Effector memory CD4-positive, alpha-beta T cell (primary cell): ENCODE data around the gene ZCCHC4.
"Not testable (repeated sequence)": the region's sequence is repeated elsewhere in the genome, so short reads cannot be mapped to it uniquely, and the experiment has no call there.

ENCODE experiments used
- DNase-seq, 3 donors: peaks; one replicate each; pipeline ENCODE4 v3.0.0-alpha.2; 2020
- H3K27ac ChIP-seq: 2 replicates; pipeline ENCODE4 v1.7.0; 2013; ENCODE audit warnings: mild to moderate bottlenecking, low read length, moderate library complexity; ENCODE audit not compliant: insufficient read depth, poor library complexity, severe bottlenecking
- H3K27me3 ChIP-seq: replicated peaks from 2 replicates; pipeline ENCODE4 v1.7.0; 2013; ENCODE audit warnings: mild to moderate bottlenecking, low read length; ENCODE audit not compliant: insufficient read depth, control insufficient read depth, poor library complexity, severe bottlenecking
- H3K36me3 ChIP-seq: 2 replicates; pipeline ENCODE4 v1.7.0; 2013; ENCODE audit warnings: mild to moderate bottlenecking, low read length, moderate library complexity; ENCODE audit not compliant: control insufficient read depth, insufficient read depth
- H3K4me1 ChIP-seq: 2 replicates; pipeline ENCODE4 v1.7.0; 2013; ENCODE audit warnings: low read length, mild to moderate bottlenecking; ENCODE audit not compliant: control insufficient read depth, insufficient read depth, poor library complexity, severe bottlenecking
- H3K4me3 ChIP-seq: 2 replicates; pipeline ENCODE4 v1.7.0; 2013; ENCODE audit warnings: low read length, low read depth, mild to moderate bottlenecking; ENCODE audit not compliant: insufficient read depth, poor library complexity, severe bottlenecking
- H3K9me3 ChIP-seq: 2 replicates; pipeline ENCODE4 v1.7.0; 2013; ENCODE audit warnings: mild to moderate bottlenecking, low read length, moderate library complexity; ENCODE audit not compliant: control insufficient read depth

ZCCHC4 gene

DNA sequence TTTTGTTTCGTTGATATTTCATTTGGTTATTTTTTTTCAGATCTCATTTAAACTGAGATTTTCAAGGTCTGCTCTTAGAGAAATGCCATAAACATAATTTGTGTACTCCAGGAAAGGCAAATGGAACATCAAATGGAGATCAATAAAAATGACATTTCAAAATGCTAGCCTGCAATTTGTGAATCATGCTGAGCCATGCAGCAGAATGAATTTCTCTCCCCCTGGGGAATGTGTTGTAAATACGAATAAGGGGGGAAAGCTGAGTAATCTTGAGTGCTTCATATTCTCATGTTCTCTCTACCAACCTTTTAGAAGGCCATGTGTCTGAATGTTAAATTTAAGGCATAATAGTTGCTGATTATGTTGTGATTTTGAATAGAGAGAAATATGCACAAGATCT, 7.8 kb downstream of the ZCCHC4 start:
- Histone ChIP-seq H3K4me3 (no peak overlapping the region), H3K36me3 (peaks cover 15% of the 10 kb centered on the region), H3K4me1 (no peaks in the 10 kb centered on the region), H3K27ac (no peak overlapping the region), H3K27me3 (no peaks in the 10 kb centered on the region), H3K9me3 (no peaks in the 10 kb centered on the region)
- no peak for DNase-seq

DNA sequence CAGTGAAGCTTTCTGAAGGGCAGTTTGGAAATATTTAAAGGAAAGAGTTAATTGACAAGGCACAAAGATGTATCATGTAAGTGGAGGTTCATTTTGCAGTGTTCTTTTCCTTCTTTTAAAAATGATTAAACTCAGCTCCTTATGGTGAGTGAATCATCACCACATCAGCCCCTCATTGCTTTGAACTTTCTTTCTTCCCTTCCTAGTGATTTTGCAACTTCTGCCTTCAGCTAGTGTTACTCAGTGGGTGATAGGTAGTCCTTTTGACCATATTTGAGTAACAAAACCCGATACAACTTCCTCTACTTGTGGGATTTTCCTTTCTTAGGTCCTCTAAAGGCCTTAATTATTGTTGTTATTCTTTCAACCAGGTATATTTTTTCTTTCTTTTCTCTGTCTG, 8.2 kb downstream of the ZCCHC4 start:
- H3K4me1 ChIP-seq, result no peaks in the 10 kb centered on the region
- H3K4me3 ChIP-seq, result no peak overlapping the region
- no peak overlapping the region for H3K27ac ChIP-seq
- peaks cover 14% of the 10 kb centered on the region for H3K36me3 ChIP-seq
- no peaks in the 10 kb centered on the region for H3K9me3 ChIP-seq
- DNase-seq, result no peak
- H3K27me3 ChIP-seq, result no peaks in the 10 kb centered on the region

DNA sequence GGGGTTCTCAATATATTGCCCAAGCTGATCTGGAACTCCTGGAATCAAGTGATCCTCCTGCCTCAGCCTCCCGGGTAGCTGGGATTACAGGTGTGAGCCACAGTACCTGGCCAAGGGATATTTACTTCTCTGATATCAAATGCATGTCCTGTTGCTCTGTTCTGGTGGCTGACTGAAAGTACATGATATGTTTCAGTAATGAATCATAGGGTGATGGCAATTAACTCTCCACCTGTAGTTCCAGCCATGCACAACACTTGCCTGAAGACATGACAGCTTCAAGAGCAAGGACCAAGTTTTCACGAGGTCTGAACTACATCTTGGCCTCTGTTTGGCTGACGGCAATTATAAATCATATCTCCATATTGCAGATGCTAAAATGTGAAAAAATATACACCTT, 9.1 kb downstream of the ZCCHC4 start:
- Histone ChIP-seq H3K27me3 (no peaks in the 10 kb centered on the region), H3K9me3 (no peaks in the 10 kb centered on the region), H3K36me3 (peaks cover 7% of the 10 kb centered on the region), H3K4me3 (no peak overlapping the region), H3K27ac (no peak overlapping the region), H3K4me1 (no peaks in the 10 kb centered on the region)
- no peak for DNase-seq

DNA sequence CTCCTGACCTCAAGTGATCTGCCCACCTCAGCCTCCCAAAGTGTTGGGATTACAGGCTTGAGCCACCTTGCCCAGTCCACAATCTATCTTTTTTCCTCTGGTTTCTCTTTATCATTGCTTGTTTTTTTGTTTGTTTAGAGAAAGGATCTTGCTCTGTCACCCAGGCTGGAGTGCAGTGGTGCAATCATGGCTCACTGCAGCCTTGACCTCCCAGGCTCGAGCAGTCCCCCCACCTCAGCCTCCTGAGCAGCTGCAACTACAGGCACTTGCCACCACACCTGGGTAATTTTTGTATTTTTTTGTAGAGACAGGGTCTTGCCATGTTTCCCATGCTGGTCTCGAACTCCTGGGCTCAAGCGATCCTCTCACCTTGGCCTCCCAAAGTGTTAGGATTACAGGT, 15.9 kb downstream of the ZCCHC4 start:
- not testable (repeated sequence) for H3K27ac ChIP-seq, DNase-seq, H3K27me3 ChIP-seq

DNA sequence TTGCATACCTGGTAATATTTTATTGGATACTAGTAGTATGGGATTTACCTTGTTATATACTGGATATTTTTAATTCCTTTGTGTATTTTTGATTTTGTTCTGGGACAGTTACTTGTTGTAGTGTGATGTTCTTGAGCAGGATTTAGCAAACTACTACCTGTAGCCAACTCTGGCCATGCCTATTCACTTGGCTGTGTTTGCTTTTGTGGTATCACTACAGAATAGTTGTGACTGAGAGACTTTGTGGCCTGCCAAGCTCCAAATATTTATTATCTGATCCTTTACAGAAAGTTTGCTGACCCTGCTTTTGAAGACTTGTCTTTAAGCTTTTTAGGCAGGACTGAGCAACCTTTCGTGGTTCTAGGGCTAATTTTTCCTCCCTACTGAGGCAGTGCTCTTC, 17.8 kb downstream of the ZCCHC4 start:
- H3K27ac ChIP-seq, result no peak overlapping the region

More for the DNA sequence above, 15.9 kb downstream of the ZCCHC4 start:
- H3K9me3 ChIP-seq, H3K4me1 ChIP-seq, H3K36me3 ChIP-seq, H3K4me3 ChIP-seq: not testable (repeated sequence)

DNA sequence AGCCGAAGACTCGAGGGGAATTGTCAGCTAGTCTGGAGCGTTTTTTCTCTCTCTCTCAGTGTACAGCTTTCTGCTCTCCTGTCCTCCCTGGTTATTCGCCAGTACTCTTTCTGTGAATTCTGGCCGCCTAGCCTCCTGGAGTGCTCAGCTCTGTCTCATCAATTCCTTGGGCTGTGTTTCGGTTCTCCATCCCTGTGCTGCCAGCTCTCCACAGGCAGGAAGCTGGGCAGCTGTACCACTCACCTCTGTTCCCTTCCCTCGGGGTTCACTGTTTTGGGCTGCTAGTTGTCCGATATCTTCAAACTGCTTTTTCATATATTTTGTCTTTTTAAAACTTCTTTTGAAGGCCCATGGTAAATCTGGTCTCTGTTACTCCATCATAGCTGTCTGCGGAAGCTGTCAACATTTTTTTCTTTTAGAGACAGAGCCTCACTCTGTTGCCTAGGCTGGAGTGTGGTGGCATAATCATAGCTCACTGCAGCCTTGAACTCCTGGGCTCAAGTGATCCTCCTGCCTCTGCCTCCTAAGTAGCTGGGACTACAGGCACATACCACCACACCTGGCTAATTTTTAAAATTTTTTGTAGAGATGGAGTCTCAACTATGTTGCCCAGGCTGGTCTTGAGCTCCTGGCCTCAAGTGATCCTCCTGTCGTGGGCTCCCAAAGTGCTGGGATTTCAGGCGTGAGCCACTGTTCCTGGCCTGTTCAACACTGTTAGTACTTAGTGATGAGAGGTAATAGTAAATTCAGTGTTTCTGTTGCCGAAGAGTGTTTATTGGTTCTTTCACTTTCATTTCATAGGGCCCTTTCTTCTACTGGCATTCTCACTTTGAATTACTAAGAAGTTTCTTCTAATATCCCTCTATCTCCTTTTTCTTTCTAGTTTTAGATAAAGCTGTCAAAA, 18.6 kb downstream of the ZCCHC4 start:
- no peaks in the 10 kb centered on the region for H3K36me3 ChIP-seq
- H3K4me3 ChIP-seq, result peak overlapping the region; percentile 53
- H3K9me3 ChIP-seq, result no peaks in the 10 kb centered on the region
- peaks cover 4% of the 10 kb centered on the region for H3K4me1 ChIP-seq
- no peak for DNase-seq
- H3K27ac ChIP-seq, result peak overlapping the region; percentile 29
- H3K27me3 ChIP-seq, result no peaks in the 10 kb centered on the region

More for the DNA sequence above, 17.8 kb downstream of the ZCCHC4 start:
- Histone ChIP-seq H3K27me3 (no peaks in the 10 kb centered on the region), H3K9me3 (no peaks in the 10 kb centered on the region), H3K4me1 (peaks cover 4% of the 10 kb centered on the region), H3K36me3 (no peaks in the 10 kb centered on the region), H3K4me3 (no peak overlapping the region)
- no peak for DNase-seq

DNA sequence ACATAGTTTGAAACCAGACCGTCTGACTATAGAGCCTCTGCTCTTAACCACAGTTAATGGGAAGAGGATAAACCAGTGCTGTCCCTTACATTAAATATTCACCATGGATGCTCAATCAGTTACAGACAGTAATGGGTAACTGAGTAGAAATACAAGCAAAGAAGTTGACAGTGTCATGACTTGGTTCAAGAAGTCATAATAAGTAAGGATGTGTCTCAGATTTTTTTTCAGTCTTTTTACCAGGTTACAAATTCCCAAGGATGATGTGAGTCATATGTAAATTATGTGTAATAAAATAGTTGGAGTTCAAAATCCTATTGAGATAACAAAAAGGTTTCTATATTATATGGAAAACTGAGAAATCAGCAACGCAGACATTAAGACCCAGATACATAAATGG, 31.1 kb downstream of the ZCCHC4 start:
- H3K4me1 ChIP-seq, result no peaks in the 10 kb centered on the region
- no peak for DNase-seq
- no peak overlapping the region for H3K27ac ChIP-seq
- H3K36me3 ChIP-seq, result peaks cover 12% of the 10 kb centered on the region
- no peak overlapping the region for H3K4me3 ChIP-seq
- H3K9me3 ChIP-seq, result no peaks in the 10 kb centered on the region
- H3K27me3 ChIP-seq, result no peaks in the 10 kb centered on the region

DNA sequence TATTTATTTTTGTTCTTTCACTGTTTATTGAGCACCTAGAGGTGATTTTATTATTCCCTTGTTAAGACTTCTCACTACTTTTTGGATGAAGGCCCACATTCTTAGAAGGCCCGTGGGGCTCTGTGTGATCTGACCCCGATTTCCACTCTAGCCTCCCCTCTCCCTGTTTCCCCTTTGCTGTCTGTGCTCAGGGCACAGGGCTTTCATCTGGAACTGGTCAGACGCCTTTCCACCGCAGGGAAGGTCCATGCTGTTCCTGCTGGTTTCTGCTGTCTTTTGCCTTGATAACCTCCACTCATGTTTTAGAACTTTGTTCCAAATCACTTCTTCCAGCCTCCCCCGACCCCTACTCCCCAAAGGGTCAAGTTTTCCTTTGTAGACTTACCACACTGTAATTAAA, 33.2 kb downstream of the ZCCHC4 start:
- H3K4me1 ChIP-seq, result no peaks in the 10 kb centered on the region
- H3K27me3 ChIP-seq, result no peaks in the 10 kb centered on the region
- no peak overlapping the region for H3K4me3 ChIP-seq
- H3K27ac ChIP-seq, result no peak overlapping the region
- H3K9me3 ChIP-seq, result no peaks in the 10 kb centered on the region
- DNase-seq, result no peak
- H3K36me3 ChIP-seq, result peaks cover 7% of the 10 kb centered on the region

DNA sequence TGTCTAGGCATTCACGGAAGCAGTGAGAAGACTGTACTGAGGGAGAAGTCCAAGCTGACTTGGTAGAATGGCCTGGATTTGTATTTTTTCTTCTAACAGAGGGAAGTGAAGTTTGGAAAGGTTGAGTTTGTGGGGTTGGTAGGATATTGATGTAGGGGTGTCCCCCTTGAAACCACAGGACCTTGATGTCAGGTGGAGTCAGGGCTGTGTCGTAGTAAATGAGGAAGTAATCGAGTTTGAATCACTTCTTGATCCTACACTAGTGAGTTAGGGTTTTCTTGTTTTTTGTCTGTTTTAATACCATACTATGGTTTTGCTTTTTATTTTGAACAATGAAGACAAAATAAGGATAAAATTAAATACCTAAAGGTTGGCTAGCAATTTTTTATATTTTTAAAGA, 34.3 kb downstream of the ZCCHC4 start:
- Histone ChIP-seq H3K9me3 (no peaks in the 10 kb centered on the region), H3K4me1 (no peaks in the 10 kb centered on the region), H3K4me3 (no peak overlapping the region), H3K27me3 (no peaks in the 10 kb centered on the region), H3K36me3 (no peaks in the 10 kb centered on the region), H3K27ac (no peak overlapping the region)
- no peak for DNase-seq

DNA sequence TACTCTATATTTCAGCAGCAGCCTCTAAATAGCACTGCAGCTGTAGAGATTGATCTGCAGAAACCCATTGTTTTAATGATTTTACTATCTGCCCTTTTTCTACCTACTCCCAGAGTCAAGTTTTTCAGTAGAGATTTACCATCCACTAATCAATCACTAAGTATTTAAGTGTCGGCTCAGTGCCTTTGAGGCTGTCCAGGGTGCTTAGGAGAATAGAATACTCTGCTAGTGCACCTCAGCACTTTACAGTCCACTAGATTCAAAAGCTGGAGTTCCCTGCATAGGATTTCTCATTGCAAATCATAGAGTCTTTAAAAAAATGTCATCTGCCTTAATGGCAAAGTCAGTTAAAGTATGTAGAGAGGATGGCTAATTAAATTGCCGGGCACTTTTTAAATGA, 34.9 kb downstream of the ZCCHC4 start:
- H3K4me1 ChIP-seq, result no peaks in the 10 kb centered on the region

More for the DNA sequence above, 34.9 kb downstream of the ZCCHC4 start:
- H3K4me3 ChIP-seq, result no peak overlapping the region
- no peak overlapping the region for H3K27ac ChIP-seq
- no peaks in the 10 kb centered on the region for H3K36me3 ChIP-seq
- no peaks in the 10 kb centered on the region for H3K27me3 ChIP-seq
- no peaks in the 10 kb centered on the region for H3K9me3 ChIP-seq
- no peak for DNase-seq
